Activated CD4-positive, alpha-beta T cell treated with anti-CD3 and anti-CD28 coated beads for 48 hours (primary cell): ENCODE data around the gene ZNHIT2.
"Not testable (repeated sequence)": the region's sequence is repeated elsewhere in the genome, so short reads cannot be mapped to it uniquely, and the experiment has no call there.

Experiments
- DNase-seq: peaks from one replicate; pipeline ENCODE4 v3.0.0-alpha.2; 2020

The ZNHIT2 gene

DNA sequence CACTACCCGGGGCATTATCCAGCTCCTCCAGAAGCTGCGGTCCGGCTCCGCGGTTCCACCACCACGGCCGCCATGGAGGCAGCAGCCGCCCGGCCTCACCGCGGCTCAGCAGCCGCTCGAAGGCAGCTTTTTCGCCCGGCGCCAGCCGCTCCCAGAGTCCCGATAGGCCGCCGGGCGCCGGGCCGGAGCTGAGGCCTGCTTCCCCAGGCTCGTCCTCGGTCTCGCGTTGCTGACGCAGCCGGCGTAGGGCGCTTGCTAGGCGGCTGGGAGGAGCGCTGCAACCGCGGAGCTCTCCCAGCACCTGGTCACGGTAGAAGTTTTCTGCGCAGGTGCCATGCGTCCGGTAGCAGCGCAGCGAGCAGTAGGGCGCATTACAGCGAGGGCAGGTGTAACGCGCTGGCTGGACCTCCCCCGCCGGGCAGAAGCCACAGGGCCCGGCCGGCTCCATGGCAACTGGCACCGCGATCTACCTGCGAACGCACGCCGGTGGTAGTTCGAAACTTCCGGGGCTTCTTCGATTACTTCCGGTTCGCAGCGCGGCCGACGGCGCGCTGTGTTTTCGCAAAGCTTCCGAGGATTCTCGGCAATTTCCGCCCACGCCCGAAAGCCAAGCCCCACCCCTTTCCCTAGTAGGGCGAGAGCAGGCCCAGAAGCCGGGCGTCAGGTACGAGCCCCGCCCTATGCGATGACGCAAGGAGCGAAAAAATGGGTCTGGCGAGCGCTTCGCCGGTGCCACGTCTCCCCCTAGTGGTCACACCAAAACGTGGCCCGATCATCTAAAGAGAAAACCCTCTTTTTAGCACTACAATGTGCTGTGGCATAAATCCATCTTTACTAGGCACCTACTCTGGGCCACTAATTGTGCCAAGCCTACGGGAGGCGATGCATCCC, at the start of gene ZNHIT2:
ZNHIT2 (minus strand) TSS at position 496 of the 891 bp plus-strand sequence; CDS start at position 448, 48 bp downstream.
- DNase-seq: peak; percentile 100

DNA sequence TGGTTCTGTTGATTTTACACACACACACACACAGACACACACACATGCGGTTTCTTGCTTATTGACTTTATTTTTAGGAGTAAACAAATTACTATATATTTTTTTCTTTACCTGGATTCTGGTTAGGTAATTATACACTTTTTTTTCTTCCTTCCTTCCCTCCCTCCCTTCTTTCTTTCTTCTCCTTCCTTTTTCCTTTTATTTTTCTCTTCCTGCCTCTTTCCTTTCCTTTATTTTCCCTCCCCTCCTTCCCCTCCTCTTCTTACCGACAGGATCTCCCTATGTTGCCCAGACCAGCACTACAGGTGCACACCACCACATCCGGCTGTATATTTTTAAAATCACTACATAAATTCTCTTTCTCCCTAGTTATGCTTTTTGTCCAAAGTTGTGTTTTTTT, 49.4 kb upstream of the ZNHIT2 start:
- no peak for DNase-seq

DNA sequence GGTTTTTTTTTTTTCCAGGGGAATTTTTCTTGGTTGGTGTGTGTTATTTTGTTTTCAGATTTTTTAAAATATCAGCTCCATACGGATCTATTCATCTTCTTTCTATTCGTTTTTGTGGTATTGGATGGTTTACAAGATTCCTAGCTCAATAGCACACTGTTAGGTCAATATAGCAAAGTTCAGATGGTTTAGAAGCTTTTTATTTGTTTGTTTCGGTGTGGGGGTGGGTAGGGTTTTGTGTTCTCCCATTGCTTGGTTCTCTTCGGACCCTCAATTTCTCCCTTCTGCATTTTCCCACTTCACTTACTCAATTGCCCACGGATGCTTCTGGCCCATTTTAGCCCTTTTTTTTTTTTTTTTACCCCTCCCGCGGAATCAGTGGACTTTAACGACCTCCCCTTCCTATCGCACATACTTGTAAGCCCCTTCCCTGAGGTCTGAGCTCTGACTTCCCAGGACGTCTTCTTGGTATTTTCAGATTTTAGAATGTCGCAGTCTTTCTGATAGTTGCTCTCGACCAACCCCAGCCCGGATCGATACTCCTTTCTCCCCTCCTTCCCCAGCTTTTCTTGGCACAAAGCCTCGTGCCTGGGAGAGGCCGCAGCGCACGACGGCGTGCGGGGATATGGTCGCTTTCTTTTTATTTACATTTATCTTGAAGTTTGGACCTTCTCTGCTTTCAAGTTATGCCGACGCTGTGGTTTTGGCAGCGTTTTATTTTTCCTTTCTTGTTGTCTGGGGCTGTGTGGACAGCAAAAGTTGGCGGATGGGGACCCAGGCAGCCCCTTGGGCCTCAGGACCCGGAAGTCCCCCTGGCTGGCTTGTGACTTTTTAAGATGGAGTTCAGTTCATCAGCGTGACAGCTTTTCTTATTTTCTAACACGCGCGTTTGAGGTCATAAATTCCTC, 48.2 kb upstream of the ZNHIT2 start:
- no peak for DNase-seq

DNA sequence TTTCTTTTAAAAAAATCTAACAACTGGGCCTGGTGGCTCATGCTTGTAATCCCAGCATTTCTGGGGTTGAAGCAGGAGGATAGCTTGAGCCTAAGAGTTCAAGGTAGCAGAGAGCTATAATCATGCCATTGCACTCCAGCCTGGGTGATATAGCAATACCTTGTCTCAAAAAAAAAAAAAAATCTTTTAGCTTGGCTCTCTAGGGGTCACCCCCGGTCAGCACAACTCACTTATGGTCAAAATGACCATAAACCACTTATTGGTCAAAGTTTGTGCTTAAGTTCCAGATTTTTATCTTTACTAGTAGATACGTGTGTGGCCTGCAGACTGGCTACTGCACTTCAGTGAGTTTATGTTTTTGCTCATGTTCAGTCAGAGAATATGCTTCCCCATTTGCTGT, 46.2 kb upstream of the ZNHIT2 start:
- DNase-seq: no peak

DNA sequence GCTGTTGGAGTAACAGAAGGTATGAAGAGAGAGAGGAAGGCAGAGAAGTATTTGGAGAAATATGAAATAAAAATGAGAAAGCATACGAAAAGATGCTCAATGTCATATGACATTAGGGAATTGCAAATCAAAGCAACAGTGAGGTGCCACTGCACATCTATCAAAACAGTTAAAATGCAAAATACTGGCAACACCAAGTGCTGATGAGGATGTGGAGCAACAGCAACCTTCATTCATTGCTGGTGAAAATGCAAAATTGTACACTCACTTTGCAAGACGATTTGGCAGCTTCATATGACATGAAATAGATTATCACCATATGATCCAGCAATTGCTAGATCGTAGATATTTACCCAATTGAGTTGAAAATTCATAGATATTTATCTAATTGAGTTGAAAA, 43.1 kb upstream of the ZNHIT2 start:
- DNase-seq: no peak

DNA sequence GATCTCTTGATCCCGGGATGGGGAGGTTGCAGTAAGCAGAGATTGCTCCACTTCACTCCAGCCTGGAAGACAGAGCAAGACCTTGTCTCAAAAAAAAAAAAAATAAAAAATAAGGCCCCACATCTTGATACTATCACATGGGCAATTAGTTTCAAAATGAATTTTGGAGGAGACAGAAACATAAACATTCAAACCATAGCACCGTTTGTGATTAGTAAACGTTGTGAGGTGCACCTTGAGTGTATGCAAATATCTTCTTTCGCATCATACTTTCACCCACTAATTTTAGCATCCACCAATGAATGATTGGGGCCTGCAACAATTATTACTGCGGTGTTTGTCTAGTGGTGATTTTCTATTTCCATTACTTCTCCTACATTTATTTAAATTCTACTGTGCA, 41.5 kb upstream of the ZNHIT2 start:
- no peak for DNase-seq

DNA sequence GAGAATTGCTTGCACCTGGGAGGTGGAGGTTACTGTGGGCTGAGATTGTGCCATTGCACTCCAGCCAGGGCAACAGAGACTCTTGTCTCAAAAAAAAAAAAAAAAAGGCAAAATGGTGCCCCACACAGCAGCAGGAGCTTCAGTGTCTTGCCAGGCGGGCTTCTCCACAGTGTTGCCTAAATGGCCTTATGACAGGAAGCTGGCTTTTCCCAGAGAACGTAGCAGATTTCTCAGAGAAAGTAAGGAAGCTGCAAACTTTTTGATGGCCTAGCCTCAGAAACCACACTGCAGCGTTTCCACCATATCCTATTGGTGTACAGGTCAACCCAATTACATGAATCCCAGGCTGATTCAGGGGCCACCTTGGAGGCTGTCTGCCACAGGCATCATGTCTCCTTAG, 39.8 kb upstream of the ZNHIT2 start:
- DNase-seq: no peak

DNA sequence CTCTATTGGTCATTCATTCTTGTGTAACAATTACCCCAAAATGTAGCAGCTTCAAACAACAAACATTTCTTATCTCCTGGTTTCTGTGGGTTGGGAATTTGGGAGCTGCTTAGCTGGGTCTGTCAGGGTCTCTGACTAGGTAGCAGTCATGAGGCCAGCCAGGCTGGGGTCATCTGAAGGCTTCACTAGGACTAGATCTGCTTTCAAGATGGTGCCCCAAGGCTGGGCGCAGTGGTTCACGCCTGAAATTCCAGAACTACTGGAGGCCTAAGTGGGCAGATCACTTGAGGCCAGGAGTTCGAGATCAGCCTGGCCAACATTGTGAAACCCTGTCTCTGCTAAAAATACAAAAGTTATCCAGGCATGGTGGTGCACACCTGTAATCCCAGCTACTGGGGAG, 39.4 kb upstream of the ZNHIT2 start:
- DNase-seq: no peak

DNA sequence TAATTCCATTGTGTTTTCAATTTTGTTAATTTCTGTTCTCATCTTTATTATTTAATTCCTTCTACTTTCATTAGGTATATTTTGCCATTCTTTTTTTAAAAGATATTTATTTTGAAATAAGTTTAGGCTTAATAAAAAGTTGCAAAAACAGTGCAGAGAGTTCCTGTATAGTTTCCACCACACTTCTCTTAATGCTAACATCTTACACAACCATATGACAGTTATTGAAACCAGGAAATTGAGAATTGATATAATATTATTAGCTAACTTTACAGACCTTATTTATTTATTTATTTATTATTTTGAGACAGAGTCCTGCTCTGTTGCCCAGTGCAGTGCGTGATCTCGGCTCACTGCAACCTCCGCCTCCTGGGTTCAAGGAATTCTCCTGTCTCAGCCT, 38.8 kb upstream of the ZNHIT2 start:
- no peak for DNase-seq

DNA sequence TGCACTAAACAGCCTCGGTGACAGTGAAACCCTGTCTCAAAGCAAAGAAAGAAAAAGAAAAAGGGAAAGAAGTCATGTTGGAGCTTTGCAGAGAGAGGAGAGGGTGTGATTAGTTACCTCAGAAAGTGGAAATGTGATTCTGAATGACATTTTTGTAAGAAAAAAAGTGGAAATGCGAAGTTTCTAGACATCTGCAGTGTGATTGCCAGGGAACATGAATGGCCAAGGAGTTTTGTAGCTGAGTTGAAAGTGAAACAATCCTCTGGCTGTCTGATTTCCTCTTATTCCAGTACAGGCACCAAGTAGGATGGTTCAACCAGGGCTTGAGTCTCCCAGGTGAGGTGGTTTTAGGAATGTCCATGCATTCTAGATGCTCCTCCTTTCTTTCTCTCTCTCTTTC, 34.6 kb upstream of the ZNHIT2 start:
- no peak for DNase-seq

DNA sequence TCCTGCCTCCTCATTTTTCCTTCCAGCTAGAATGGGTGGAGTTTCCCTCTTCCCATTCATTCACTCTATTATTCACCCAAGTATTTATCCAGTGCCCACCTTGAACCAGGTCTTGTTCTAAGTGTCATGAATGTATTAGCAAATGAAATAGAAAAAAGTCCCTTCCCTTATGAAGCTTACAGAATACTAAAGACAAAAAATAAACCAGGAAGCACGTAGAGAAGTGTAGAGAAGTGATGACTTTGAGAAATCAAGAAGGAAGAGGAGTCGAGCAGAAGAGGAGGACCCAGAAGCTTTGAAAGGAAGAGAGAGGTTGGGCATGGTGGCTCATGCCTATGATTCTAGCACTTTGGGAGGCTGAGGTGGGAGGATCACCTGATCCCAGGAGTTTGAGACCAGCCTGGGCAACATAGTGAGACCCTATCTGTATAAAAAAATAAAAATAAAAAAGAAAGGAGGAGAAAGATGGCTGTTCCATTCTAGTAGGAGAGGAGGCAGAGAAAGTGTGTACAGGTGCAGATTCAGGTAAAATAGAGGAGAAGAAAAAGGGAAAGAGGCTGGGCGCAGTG, 33.9 kb upstream of the ZNHIT2 start:
- DNase-seq: no peak

DNA sequence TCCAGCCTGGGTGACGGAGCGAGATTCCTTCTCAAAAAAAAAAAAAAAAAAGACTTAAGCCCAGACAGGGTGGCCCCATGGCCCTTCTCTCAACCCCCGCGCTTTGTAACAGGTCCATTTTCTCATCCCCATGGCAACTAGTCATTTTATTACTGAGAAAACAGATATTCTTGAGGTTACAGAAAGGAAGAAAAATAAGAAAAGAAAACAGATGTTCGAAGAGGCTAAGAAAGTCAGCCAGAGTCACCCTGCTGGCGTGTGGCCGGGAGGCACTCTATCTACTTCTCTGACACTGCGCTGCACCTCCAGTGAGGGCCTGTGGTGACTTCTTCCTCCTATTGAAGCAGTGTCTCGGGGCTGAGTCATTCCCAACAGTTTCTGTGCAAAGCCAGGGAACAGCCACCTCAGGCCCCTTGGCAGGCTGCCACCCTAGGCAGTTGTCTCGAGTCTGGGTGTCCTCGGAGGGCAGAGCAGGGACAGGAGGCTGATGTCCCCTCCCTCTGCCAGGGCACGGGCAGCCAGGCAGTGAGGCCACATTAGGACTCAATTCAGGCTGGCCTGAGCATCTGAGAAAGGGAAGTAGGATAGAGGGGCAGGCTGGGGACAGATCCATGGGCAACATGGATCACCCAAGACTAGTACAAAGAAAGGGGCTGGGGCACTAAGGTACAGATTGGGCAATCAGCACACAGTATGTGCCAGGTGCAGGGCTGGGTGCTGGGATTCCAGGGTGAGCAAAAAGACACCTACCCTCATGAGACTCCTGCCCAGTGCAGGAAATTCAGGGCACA, 33.2 kb upstream of the ZNHIT2 start:
- DNase-seq: peak; percentile 71

DNA sequence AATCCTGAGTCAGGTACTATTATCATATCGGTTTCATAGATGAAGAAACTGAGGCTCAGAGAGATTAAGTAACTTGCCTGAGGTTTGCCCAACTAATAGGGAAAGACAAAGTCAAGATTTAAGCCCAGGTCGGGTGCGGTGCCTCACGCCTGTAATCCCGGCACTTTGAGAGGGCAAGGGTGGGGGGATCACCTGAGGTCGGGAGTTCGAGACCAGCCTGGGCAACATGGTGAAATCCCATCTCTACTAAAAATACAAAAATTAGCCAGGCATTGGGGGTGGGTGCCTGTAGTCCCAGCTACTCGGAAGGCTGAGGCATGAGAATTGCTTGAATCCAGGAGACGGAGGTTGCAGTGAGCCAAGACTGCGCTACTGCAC, 32.6 kb upstream of the ZNHIT2 start:
- DNase-seq: not testable (repeated sequence)

DNA sequence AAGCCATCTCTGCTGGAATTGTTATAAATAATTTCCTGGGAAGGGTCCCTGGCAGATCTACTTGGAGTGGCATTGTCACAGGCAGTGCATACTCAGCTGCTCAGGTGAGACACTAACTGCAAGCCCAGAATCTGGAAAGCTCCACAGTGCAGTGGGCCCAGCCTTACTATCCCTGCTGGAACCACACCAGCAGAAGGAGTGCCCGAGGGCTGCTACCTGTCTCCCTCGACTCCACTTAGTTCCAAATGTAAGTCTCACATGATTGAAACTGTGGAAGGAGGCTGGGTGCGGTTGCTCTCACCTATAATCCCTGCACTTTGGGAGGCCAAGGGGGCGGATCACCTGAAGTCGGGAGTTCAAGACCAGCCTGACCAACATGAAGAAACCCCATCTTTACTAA, 31.2 kb upstream of the ZNHIT2 start:
- no peak for DNase-seq

DNA sequence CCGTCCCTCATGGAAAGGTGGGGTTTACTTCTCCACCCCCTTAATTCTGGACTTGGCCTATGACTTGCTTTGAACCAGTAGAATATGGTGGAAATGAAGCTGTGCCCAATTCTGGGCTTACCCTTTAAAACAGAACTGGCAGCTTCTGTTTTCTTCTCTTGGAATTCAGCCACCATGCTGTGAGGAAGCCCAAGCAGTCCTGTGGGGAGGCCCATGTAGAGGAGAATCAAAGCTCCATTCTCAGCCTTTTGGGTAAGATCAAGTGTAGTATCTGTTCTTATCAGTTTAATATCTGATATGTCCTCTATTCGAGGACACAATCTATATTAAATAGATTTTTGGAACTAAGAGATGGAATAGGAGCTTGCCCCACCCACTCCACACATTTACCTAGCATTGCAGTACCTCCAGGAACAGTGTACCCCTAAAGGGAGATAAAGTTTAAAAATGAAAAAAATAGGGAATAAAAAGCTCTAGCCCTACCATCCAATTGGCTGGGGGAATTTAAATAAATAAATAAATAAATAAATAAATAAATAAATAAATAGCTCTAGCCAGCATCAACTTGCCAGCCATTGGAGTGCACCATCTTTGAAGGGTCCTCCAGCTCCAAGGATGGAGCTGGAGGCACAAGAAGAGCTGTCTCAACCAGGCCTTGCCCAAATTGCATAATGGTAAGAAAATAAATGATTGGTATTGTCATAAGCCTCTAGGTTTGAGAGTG, 30.0 kb upstream of the ZNHIT2 start:
- DNase-seq: no peak

DNA sequence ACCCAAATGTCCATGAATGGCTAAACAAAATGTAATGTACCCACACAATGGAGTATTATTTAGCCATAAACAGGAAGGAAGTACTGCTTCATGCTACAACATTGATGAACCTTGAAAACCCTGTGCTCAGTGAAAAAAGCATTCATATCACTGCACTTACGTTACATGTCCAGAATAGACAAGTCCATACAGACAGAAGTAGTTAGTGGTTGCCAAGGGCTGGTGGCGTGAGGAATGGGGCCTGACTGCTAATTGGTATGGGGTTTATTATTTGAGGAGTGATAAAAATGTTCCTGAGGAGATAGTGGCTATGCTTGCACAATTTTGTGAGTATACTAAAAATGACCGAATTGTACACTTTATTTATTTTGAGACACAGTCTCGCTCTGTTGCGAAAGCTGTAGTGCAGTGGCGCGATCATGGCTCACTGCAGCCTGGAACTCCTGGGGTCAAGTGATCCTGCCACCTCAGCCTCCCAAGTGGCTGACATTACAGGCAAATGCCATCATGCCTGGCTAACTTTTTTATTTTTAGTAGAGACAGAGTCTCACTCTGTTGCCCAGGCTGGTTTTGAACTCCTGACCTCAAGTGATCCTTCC, 24.5 kb upstream of the ZNHIT2 start:
- no peak for DNase-seq

DNA sequence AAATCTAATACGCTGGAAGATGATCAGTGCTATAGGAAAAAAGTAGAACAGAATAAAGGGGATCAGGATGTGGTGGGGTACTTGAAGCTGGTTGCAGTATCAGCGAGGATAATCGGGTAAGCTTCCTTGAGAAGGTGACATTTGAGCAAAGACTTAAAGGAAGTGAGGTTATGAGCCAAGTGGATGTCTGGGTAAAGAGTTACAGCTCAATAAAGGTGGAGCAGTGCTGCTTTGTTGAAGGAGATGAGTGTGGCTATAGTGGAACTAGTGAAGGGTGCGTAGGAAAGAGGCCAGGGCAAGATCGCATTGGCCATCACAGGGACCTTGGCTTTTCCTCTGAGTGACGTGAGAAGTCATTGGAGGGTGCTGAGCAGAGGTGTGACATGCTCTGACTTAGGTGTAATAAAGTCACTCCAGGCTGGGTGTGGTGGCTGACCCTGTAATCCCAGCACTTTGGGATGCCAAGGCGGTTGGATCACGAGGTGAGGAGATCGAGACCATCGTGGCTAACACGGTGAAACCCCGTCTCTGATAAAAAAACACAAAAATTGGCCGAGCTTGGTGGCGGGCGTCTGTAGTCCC, 19.1 kb upstream of the ZNHIT2 start:
- DNase-seq: no peak

DNA sequence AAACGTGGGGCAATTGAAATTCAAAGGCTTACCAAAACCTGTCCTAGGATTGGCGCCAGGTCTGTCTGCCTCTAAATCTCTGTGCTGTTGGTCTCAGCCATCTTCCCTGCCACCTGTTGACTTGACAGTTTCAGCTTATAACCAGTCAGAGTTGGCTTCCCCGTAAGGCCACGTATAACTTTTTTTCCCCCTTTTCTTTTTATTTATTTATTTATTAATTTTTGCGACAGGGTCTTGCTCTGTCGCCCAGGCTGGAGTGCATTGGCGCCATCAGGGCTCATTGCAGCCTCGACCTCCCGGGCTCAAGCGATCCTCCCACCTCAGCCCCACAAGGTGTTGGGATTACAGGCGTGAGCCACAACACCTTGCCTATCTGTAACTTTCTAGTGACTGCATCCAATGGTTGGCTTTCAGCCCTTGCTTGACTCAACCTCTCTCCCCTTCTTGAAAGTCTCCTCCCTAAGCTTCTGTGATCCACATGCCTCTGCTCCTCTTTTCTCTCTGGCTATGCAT, 18.2 kb upstream of the ZNHIT2 start:
- DNase-seq: peak; percentile 18

DNA sequence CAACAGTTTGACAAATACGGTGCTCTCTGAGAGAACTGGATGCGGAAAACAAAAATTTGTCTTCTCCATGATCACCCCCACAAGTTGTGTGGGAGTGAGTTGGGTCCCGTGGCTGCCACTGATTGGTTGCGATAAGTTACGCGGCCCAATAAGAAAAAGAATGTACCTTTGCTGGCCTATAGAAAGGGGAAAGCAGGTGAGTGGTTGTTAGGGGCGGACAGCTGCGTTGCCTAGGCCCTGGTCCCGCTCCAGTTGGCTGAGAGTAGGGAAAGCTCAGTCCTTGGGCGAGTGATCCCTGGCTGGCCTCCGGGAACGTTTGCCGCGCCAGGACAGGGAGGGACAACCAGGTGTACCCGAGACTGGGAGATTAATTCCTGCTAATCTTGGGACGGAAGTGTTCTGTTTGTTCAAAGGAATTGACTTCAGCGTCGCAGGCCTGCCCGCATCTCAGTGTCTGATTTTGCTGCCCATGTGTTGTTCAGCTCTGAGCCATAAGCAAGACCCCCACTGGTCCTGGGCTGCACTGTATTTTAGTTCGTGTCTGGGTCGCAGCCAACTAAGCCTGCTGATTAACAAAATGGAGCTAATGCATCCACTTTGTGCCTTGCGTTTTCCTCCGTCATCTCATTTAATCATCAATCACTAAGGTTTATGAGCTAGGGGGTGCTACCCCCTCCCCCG, 17.6 kb upstream of the ZNHIT2 start:
- DNase-seq: peak; percentile 85

DNA sequence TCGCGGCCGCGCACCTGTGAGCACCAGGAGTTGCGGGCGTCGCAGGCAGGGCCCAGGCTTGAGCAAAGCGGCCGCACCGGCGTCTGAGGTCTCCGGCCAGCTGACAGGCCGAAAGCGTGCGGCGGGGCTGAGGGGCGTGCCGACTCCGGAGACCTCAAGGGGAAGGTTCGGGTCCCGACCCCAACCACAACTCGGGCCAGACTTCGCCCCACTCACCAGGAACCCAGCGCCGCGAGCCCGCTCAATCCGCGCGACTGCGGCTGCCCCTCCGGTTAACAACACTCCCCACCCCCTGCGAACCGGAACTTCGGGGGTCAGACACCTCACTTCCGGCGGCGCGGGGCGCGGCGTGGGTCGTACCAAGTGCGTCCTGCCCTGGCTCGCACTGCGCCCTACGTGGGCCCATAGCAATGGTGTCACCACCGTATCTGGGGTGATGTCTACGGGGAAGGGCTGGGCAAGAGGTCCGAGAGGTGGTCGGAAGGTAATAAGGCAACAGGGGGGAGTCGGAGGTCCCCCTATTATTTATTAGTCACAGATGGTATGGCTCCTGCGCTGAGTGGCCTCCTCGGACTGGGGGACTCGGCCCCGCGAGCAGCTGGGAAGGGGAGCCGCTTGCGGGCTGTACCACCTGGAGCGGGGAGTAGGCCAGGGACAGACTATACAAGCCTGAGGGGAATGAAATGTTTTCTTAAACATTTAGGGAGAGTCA, 16.9 kb upstream of the ZNHIT2 start, which contains the start of gene SYVN1:
SYVN1 (minus strand) TSS at position 280 of the 712 bp plus-strand sequence. CDS start 918 bp downstream, outside the sequence.
- peak; percentile 94 for DNase-seq
